HL-60 (cell line): ENCODE results near the gene SAMD9.

Experiments
- DNase-seq, 2 experiments: peaks; one replicate each; pipeline ENCODE4 v3.0.0-alpha.2; 2010 to 2020; ENCODE audit warnings: low read depth in 1 of 2, low spot score in 1 of 2
- H3K27ac ChIP-seq: fragments of 250-450 bp; sonication (Bioruptor Pico); replicated peaks from 2 replicates; pipeline ENCODE4 v1.5.1; 2020; ENCODE audit warnings: mild to moderate bottlenecking, moderate library complexity
- H3K27me3 ChIP-seq: fragments of 250-450 bp; sonication (Bioruptor Pico); 2 replicates; pipeline ENCODE4 v1.5.1; 2021; ENCODE audit warnings: mild to moderate bottlenecking, moderate library complexity; ENCODE audit not compliant: insufficient read depth, poor library complexity, severe bottlenecking
- H3K4me3 ChIP-seq: replicated peaks from 2 replicates; pipeline ENCODE4 v1.5.1; 2011; ENCODE audit warnings: mild to moderate bottlenecking, control low read depth, low read length; ENCODE audit not compliant: insufficient read depth
- CTCF ChIP-seq: IDR thresholded peaks from one replicate; pipeline ENCODE4 v1.5.1; 2011; ENCODE audit warnings: low read length, control low read depth, inconsistent platforms; ENCODE audit not compliant: insufficient read depth
- GABPA ChIP-seq: IDR thresholded peaks from 2 replicates; pipeline ENCODE4 v1.6.1; 2012; ENCODE audit warnings: low read depth
- POLR2AphosphoS5 ChIP-seq: IDR thresholded peaks from 2 replicates; pipeline ENCODE4 v1.6.1; 2012; ENCODE audit warnings: low read depth
- REST ChIP-seq: IDR thresholded peaks from 2 replicates; pipeline ENCODE4 v1.6.1; 2012; ENCODE audit warnings: low read depth; ENCODE audit not compliant: insufficient replicate concordance
- SPI1 ChIP-seq: IDR thresholded peaks from 2 replicates; pipeline ENCODE4 v1.6.1; 2012; ENCODE audit warnings: low read depth, mild to moderate bottlenecking, borderline replicate concordance

The SAMD9 gene

GRCh38 chr7:93148144-93148543 is 30.4 kb upstream of the SAMD9 start, which contains the start of gene SAMD9L:
TSS of gene SAMD9L (minus strand) at chr7:93148385. CDS start at chr7:93135971, 12,414 bp downstream.
- H3K27me3 ChIP-seq = no peaks in the 10 kb centered on the region
- peak in 1 of 2 experiments; percentile 20 for DNase-seq
- TF ChIP-seq CTCF = no peak
- no peak for TF ChIP-seq POLR2AphosphoS5
- no peak for TF ChIP-seq SPI1
- H3K4me3 ChIP-seq = peak within 1 kb of the TSS; percentile 33
- peak within 1 kb of the TSS; percentile 65 for H3K27ac ChIP-seq

- Histone ChIP-seq H3K27ac (peak overlapping the region; percentile 65), H3K27me3 (no peaks in the 10 kb centered on the region), H3K4me3 (peak overlapping the region; percentile 33)
- peak in 1 of 2 experiments; percentile 32 for DNase-seq
- TF ChIP-seq CTCF (no peak), REST (no peak), SPI1 (no peak), GABPA (no peak), POLR2AphosphoS5 (no peak)
Observed at GRCh38 chr7:93147363-93147762, 29.6 kb upstream of the SAMD9 start.

- peak in 1 of 2 experiments; percentile 28 for DNase-seq
- peak; percentile 83 for TF ChIP-seq SPI1
- no peak for TF ChIP-seq POLR2AphosphoS5
- TF ChIP-seq GABPA = no peak
- no peaks in the 10 kb centered on the region for H3K27me3 ChIP-seq
- H3K4me3 ChIP-seq = no peak overlapping the region
- peak overlapping the region; percentile 65 for H3K27ac ChIP-seq
Observed at GRCh38 chr7:93146472-93147141, 28.8 kb upstream of the SAMD9 start.

- Histone ChIP-seq H3K27me3 (no peaks in the 10 kb centered on the region), H3K27ac (peak overlapping the region; percentile 65), H3K4me3 (no peak overlapping the region)
- TF ChIP-seq REST (no peak), GABPA (no peak), CTCF (no peak), POLR2AphosphoS5 (no peak), SPI1 (no peak)
- DNase-seq = no peak
Observed at GRCh38 chr7:93146036-93146435, 28.3 kb upstream of the SAMD9 start.
